ENCODE measurements around the gene SERF1B. TPM values are rescaled to one million over a fixed set of nuclear protein-coding genes. Genes with fewer than 3 reads are reported as not detected.
A peak's percentile ranks its signal among the peaks of the same experiment; 100 is the strongest.
"Not testable (repeated sequence)": the region's sequence is repeated elsewhere in the genome, so short reads cannot be mapped to it uniquely, and the experiment has no call there.

SERF1B gene
- 10 to 100 TPM; 23.5 to 37.6 (median 31.5) TPM for total RNA-seq
- total RNA-seq (2013), result 40.7 TPM
- total RNA-seq, result 0.34 to 2.2 (median 1.2) reads per million in 29 experiments

DNA sequence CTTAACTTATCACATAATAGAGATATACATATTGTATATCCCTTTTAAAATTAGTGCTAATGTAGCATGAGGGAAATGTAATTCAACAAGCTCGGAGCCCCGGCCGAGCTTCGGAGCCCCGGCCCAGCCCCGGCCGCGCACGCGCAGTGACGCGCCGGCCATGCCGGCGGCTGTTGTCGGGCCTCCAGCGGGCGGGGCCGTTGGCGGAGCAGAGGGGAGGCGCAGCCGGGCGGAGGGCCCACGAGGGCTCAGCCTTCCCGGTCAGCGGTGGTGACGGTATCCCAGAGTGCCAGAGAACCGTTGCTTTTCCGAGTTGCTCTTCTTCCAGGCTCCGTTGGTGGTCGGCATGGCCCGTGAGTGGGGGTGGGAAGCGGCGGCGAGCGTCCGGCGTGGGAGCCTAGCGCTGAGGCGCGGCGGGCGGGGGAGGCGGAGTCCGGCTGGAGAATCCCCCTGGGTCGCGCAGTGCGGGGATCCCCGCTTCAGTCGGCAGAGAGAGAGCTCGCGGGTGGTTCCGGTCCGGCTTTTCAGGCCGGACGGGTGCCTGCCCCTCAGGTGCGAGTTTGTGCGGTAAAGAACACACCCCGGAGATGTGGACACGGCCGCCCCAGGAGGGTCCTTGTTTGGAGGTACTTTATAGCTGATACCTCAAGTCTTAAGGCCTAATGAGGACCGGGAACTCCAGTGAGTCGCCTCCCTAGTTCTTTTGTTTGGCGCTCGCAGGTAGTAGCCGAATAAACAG lies at the start of gene SERF1B:
Gene SERF1B (plus strand): TSS at position 146 of the 739 bp plus-strand sequence. CDS start 201 bp downstream, at position 347.
- H3K4me3 ChIP-seq (ENCODE audit: control insufficient read depth in 1 of 2, extremely low read depth in 1 of 2, low read length in 1 of 2); H3K27me3 ChIP-seq (replicated peaks in 1 of 2; ENCODE audit: control insufficient read depth in 2 of 2, extremely low read depth in 1 of 2, insufficient read depth in 2 of 2, low read length in 1 of 2); H3K36me3 Mint-ChIP-seq; H3K9me3 ChIP-seq; H3K9me3 Mint-ChIP-seq; H3K4me1 Mint-ChIP-seq; H3K27ac Mint-ChIP-seq; H3K4me3 Mint-ChIP-seq; DNase-seq; POLR2A ChIA-PET; H3K27me3 Mint-ChIP-seq; H3K4me1 ChIP-seq (ENCODE audit: control insufficient read depth in 1 of 2, extremely low read depth in 1 of 2, insufficient read depth in 2 of 2, low read length in 2 of 2); H3K27ac ChIP-seq (ENCODE audit: low read length); CTCF ChIA-PET; H3K36me3 ChIP-seq (ENCODE audit: control insufficient read depth in 2 of 2, extremely low read depth in 1 of 2, insufficient read depth in 1 of 2, low read length in 1 of 2): not testable (repeated sequence)
- ATAC-seq (replicated peaks in 1 of 4), result peak; percentile 92 to 94 (median 92)
- WGBS (ENCODE audit: insufficient coverage), result no CpG with 5 or more reads among the region's 66 CpGs

DNA sequence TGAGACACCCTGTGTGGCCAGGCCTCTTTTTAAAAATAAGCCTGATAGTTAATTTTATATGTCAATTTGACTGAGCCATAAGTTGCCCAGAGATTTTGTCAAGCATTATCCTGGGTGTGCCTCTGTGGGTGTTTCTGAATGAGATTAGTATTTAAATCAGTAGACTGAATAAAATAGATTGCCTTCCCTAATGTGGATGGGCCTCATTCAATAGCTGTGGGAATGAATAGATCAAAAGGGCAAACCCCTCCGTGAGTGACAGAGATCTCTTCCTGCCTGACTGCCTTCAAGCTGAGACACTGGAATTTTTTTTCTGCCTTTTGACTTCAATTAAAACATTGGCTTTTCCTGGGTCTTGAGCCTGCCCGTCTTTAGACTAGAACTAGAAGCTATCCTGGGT lies 33.3 kb upstream of the SERF1B start:
- H3K9me3 ChIP-seq; CTCF ChIA-PET; H3K9me3 Mint-ChIP-seq; H3K4me1 ChIP-seq (ENCODE audit: control insufficient read depth in 1 of 2, extremely low read depth in 1 of 2, insufficient read depth in 2 of 2, low read length in 2 of 2); H3K4me3 Mint-ChIP-seq; H3K27me3 Mint-ChIP-seq; ATAC-seq (replicated peaks in 1 of 4); H3K36me3 Mint-ChIP-seq; H3K27me3 ChIP-seq (replicated peaks in 1 of 2; ENCODE audit: control insufficient read depth in 2 of 2, extremely low read depth in 1 of 2, insufficient read depth in 2 of 2, low read length in 1 of 2); H3K4me3 ChIP-seq (ENCODE audit: control insufficient read depth in 1 of 2, extremely low read depth in 1 of 2, low read length in 1 of 2); POLR2A ChIA-PET; DNase-seq; H3K4me1 Mint-ChIP-seq; H3K27ac ChIP-seq (ENCODE audit: low read length); H3K27ac Mint-ChIP-seq; H3K36me3 ChIP-seq (ENCODE audit: control insufficient read depth in 2 of 2, extremely low read depth in 1 of 2, insufficient read depth in 1 of 2, low read length in 1 of 2): not testable (repeated sequence)
- WGBS (ENCODE audit: insufficient coverage), result no CpG with 5 or more reads among the region's 2 CpGs

DNA sequence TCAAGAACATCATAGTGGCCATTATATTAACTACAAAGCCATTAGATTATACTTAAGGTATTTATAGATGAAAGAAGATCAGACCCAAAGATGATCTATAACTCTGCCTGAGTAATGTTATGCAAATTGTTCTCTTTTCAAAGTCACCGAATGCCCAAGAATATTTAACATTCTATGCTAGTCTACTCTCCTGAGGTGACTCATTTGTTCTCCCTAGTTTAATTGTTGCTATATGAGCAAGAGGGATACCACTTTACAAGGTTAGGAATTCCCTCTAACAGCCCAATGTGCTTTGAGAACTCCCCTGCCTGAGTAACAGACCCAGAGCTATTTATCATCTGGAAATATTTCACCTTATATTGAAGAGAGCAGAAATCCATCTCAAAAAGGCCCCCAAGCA lies 29.5 kb upstream of the SERF1B start:
- H3K27me3 ChIP-seq (replicated peaks in 1 of 2; ENCODE audit: control insufficient read depth in 2 of 2, extremely low read depth in 1 of 2, insufficient read depth in 2 of 2, low read length in 1 of 2); ATAC-seq (replicated peaks in 1 of 4); H3K4me1 Mint-ChIP-seq; H3K27ac Mint-ChIP-seq; H3K27ac ChIP-seq (ENCODE audit: low read length); H3K9me3 ChIP-seq; H3K36me3 Mint-ChIP-seq; CTCF ChIA-PET; H3K27me3 Mint-ChIP-seq; H3K4me3 ChIP-seq (ENCODE audit: control insufficient read depth in 1 of 2, extremely low read depth in 1 of 2, low read length in 1 of 2); POLR2A ChIA-PET; DNase-seq; H3K9me3 Mint-ChIP-seq; H3K36me3 ChIP-seq (ENCODE audit: control insufficient read depth in 2 of 2, extremely low read depth in 1 of 2, insufficient read depth in 1 of 2, low read length in 1 of 2); H3K4me1 ChIP-seq (ENCODE audit: control insufficient read depth in 1 of 2, extremely low read depth in 1 of 2, insufficient read depth in 2 of 2, low read length in 2 of 2); H3K4me3 Mint-ChIP-seq: not testable (repeated sequence)
- WGBS (ENCODE audit: insufficient coverage), result no CpG with 5 or more reads among the region's 1 CpG

DNA sequence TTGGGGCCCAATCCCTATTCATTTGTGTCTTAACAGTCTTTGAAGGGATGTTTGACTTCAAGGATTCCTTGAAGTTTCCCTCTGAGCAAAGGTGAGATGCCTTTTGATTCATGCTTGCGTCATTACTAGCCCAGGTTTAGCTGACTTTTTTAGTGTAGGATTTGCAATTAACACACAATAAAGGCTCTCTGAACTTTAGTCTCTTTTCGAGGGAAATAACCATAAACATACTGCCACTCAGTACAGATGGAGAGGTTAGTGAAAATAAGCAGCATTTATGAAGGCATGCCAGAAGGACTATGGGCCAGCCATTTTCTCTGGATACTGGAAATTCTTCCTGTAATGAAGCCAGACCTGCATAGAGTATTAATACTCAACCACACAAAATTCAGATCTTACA lies 4.4 kb upstream of the SERF1B start:
- H3K4me1 Mint-ChIP-seq, H3K27me3 Mint-ChIP-seq: not testable (repeated sequence)

DNA sequence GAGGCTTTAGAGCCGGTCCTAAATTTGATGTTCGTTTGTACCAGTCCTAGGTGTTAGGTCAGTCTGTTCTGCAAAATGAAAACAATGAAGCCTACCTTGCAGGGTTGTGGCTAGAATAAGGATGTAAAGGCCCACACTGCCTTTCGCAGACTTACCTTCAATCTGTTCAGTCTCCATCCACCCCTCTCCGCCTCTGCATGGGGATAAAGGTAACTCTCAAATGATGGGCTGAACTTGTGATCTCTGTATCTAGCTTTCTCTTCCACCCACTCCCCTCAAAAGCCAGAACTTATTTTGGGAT lies 744 bp downstream of the SERF1B start:
- H3K27ac Mint-ChIP-seq; H3K27me3 Mint-ChIP-seq; H3K9me3 Mint-ChIP-seq; DNase-seq; POLR2A ChIA-PET; H3K4me1 Mint-ChIP-seq; H3K27ac ChIP-seq (ENCODE audit: low read length); H3K4me1 ChIP-seq (ENCODE audit: control insufficient read depth in 1 of 2, extremely low read depth in 1 of 2, insufficient read depth in 2 of 2, low read length in 2 of 2); H3K36me3 ChIP-seq (ENCODE audit: control insufficient read depth in 2 of 2, extremely low read depth in 1 of 2, insufficient read depth in 1 of 2, low read length in 1 of 2); H3K9me3 ChIP-seq; CTCF ChIA-PET; H3K27me3 ChIP-seq (replicated peaks in 1 of 2; ENCODE audit: control insufficient read depth in 2 of 2, extremely low read depth in 1 of 2, insufficient read depth in 2 of 2, low read length in 1 of 2); H3K36me3 Mint-ChIP-seq; H3K4me3 Mint-ChIP-seq; H3K4me3 ChIP-seq (ENCODE audit: control insufficient read depth in 1 of 2, extremely low read depth in 1 of 2, low read length in 1 of 2): not testable (repeated sequence)
- no CpG with 5 or more reads among the region's 4 CpGs for WGBS (ENCODE audit: insufficient coverage)
- ATAC-seq (replicated peaks in 1 of 4), result peak; percentile 29 to 38 (median 38)

More for the DNA sequence above, 4.4 kb upstream of the SERF1B start:
- H3K4me3 Mint-ChIP-seq; ATAC-seq (replicated peaks in 1 of 4); H3K4me1 ChIP-seq (ENCODE audit: control insufficient read depth in 1 of 2, extremely low read depth in 1 of 2, insufficient read depth in 2 of 2, low read length in 2 of 2); POLR2A ChIA-PET; H3K4me3 ChIP-seq (ENCODE audit: control insufficient read depth in 1 of 2, extremely low read depth in 1 of 2, low read length in 1 of 2); H3K27ac Mint-ChIP-seq; H3K36me3 ChIP-seq (ENCODE audit: control insufficient read depth in 2 of 2, extremely low read depth in 1 of 2, insufficient read depth in 1 of 2, low read length in 1 of 2); H3K9me3 ChIP-seq; H3K9me3 Mint-ChIP-seq; H3K27ac ChIP-seq (ENCODE audit: low read length); H3K27me3 ChIP-seq (replicated peaks in 1 of 2; ENCODE audit: control insufficient read depth in 2 of 2, extremely low read depth in 1 of 2, insufficient read depth in 2 of 2, low read length in 1 of 2); H3K36me3 Mint-ChIP-seq; DNase-seq; CTCF ChIA-PET: not testable (repeated sequence)
- no CpG with 5 or more reads among the region's 2 CpGs for WGBS (ENCODE audit: insufficient coverage)

DNA sequence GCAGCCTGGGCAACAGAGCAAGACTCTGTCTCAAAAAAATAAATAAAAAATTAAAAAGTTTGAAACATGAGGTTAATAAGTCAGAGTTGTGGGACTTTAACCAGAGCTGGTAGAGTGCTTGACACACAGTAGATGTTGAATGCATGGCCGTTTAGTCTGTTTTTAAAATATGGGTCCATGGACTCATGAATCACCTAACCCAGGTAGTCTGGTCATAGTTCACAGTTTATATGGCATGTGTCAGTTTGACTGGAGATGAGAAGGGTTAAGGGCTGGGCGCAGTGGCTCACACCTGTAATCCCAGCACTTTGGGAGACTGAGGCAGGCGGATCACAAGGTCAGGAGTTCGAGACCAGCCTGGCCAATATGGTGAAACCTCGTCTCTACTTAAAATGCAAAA lies 6.2 kb downstream of the SERF1B start:
- H3K27ac Mint-ChIP-seq; H3K27me3 ChIP-seq (replicated peaks in 1 of 2; ENCODE audit: control insufficient read depth in 2 of 2, extremely low read depth in 1 of 2, insufficient read depth in 2 of 2, low read length in 1 of 2); H3K36me3 ChIP-seq (ENCODE audit: control insufficient read depth in 2 of 2, extremely low read depth in 1 of 2, insufficient read depth in 1 of 2, low read length in 1 of 2); H3K9me3 Mint-ChIP-seq; POLR2A ChIA-PET; H3K9me3 ChIP-seq; DNase-seq; H3K4me3 Mint-ChIP-seq; H3K27ac ChIP-seq (ENCODE audit: low read length); H3K4me1 ChIP-seq (ENCODE audit: control insufficient read depth in 1 of 2, extremely low read depth in 1 of 2, insufficient read depth in 2 of 2, low read length in 2 of 2); ATAC-seq (replicated peaks in 1 of 4); H3K4me3 ChIP-seq (ENCODE audit: control insufficient read depth in 1 of 2, extremely low read depth in 1 of 2, low read length in 1 of 2); H3K36me3 Mint-ChIP-seq; CTCF ChIA-PET; H3K27me3 Mint-ChIP-seq; H3K4me1 Mint-ChIP-seq: not testable (repeated sequence)
- WGBS (ENCODE audit: insufficient coverage), result no CpG with 5 or more reads among the region's 5 CpGs

DNA sequence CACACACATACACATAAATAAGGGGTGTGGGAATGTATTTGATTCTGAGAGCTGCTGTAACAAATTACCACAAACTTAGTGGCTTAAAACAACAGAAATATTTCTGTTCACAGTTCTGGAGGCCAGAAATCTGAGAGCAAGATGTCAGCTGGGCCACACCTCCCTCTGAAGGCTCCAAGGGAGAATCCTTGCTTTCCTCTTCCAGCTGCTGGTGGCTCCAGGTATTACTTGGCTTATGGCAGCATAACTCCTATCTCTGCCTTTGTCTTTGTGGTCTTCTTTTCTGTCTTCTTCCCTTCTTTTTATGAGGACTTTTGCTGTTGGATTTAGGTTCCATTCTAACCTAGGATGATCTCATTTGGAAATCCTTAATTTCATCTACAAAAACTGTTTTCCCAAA lies 16.4 kb downstream of the SERF1B start:
- H3K4me1 Mint-ChIP-seq; H3K27ac Mint-ChIP-seq; ATAC-seq (replicated peaks in 1 of 4); H3K36me3 Mint-ChIP-seq; H3K36me3 ChIP-seq (ENCODE audit: control insufficient read depth in 2 of 2, extremely low read depth in 1 of 2, insufficient read depth in 1 of 2, low read length in 1 of 2); H3K4me3 Mint-ChIP-seq; H3K4me1 ChIP-seq (ENCODE audit: control insufficient read depth in 1 of 2, extremely low read depth in 1 of 2, insufficient read depth in 2 of 2, low read length in 2 of 2); DNase-seq; CTCF ChIA-PET; H3K9me3 Mint-ChIP-seq; H3K27ac ChIP-seq (ENCODE audit: low read length); POLR2A ChIA-PET; H3K27me3 Mint-ChIP-seq; H3K27me3 ChIP-seq (replicated peaks in 1 of 2; ENCODE audit: control insufficient read depth in 2 of 2, extremely low read depth in 1 of 2, insufficient read depth in 2 of 2, low read length in 1 of 2); H3K9me3 ChIP-seq; H3K4me3 ChIP-seq (ENCODE audit: control insufficient read depth in 1 of 2, extremely low read depth in 1 of 2, low read length in 1 of 2): not testable (repeated sequence)

Measured in T-cell (primary cell).